HepG2 (cell line): Measurements from ENCODE around the gene LRRC42. TPM values are rescaled to one million over a fixed set of nuclear protein-coding genes. Genes with fewer than 3 reads are reported as not detected.

ENCODE experiments used
- ARID2 ChIP-seq: sonication (generic); formaldehyde crosslinking; IDR thresholded peaks from 2 replicates; pipeline ENCODE4 v1.8.1; 2022; ENCODE audit warnings: mild to moderate bottlenecking, missing genetic modification reagents, borderline replicate concordance
- ETV5 ChIP-seq: IDR thresholded peaks from 2 replicates; pipeline ENCODE4 v1.6.1; 2018; ENCODE audit warnings: missing biosample characterization, missing genetic modification reagents, inconsistent platforms, borderline replicate concordance
- FOXP1 ChIP-seq, 2 experiments: fragments of 450-650 bp in 1 of 2; IDR thresholded peaks; 2 replicates each; pipeline ENCODE4 v1.6.1; 2017 to 2018; ENCODE audit warnings: antibody characterized with exemption in 1 of 2
- LCORL ChIP-seq, 2 experiments: fragments of 450-650 bp in 1 of 2; sonication (generic) in 1 of 2; formaldehyde crosslinking in 1 of 2; IDR thresholded peaks; 2 replicates each; pipeline versions ENCODE4 v1.5.0 to v1.6.1; 2017 to 2020; ENCODE audit warnings: antibody characterized with exemption in 1 of 2, missing genetic modification reagents in 1 of 2
- NR1H2 ChIP-seq: sonication (generic); formaldehyde crosslinking; IDR thresholded peaks from 2 replicates; pipeline ENCODE4 v1.8.1; 2022; ENCODE audit warnings: low read depth, missing genetic modification reagents, borderline replicate concordance
- PHF5A ChIP-seq: IDR thresholded peaks from one replicate; pipeline ENCODE4 v1.6.1; 2018; ENCODE audit warnings: low read depth, missing genetic modification reagents; ENCODE audit not compliant: unreplicated experiment
- ZFP62 ChIP-seq: sonication (generic); formaldehyde crosslinking; IDR thresholded peaks from 2 replicates; pipeline ENCODE4 v1.4.0; 2020; ENCODE audit warnings: missing genetic modification reagents
- ZNF121 ChIP-seq: sonication (generic); formaldehyde crosslinking; IDR thresholded peaks from 2 replicates; pipeline ENCODE4 v1.5.0; 2020; ENCODE audit warnings: mild to moderate bottlenecking, missing genetic modification reagents
- ZNF143 ChIP-seq: sonication (generic); formaldehyde crosslinking; IDR thresholded peaks from 2 replicates; pipeline ENCODE4 v1.4.0; 2020; ENCODE audit warnings: missing genetic modification reagents
- ZNF225 ChIP-seq: sonication (generic); formaldehyde crosslinking; IDR thresholded peaks from 2 replicates; pipeline ENCODE4 v1.4.0; 2020; ENCODE audit warnings: mild to moderate bottlenecking, missing genetic modification reagents
- ZNF367 ChIP-seq: sonication (generic); formaldehyde crosslinking; IDR thresholded peaks from 2 replicates; pipeline ENCODE4 v1.4.0; 2020; ENCODE audit warnings: missing genetic modification reagents, borderline replicate concordance
- ZNF484 ChIP-seq: sonication (generic); formaldehyde crosslinking; IDR thresholded peaks from 2 replicates; pipeline ENCODE4 v1.5.1; 2020; ENCODE audit warnings: mild to moderate bottlenecking, low read depth, missing genetic modification reagents, borderline replicate concordance
- ZNF589 ChIP-seq: sonication (generic); formaldehyde crosslinking; conservative IDR thresholded peaks from 2 replicates; pipeline ENCODE4 v1.8.0; 2022; ENCODE audit warnings: mild to moderate bottlenecking, moderate library complexity, missing genetic modification reagents
- ZNF616 ChIP-seq: sonication (generic); formaldehyde crosslinking; IDR thresholded peaks from 2 replicates; pipeline ENCODE4 v1.5.0; 2020; ENCODE audit warnings: low read depth, mild to moderate bottlenecking, missing genetic modification reagents
- ZNF713 ChIP-seq: sonication (generic); formaldehyde crosslinking; IDR thresholded peaks from 2 replicates; pipeline ENCODE4 v1.4.0; 2020; ENCODE audit warnings: mild to moderate bottlenecking, missing genetic modification reagents
- ZNF792 ChIP-seq: IDR thresholded peaks from 2 replicates; pipeline ENCODE4 v1.6.1; 2016
- polyA plus RNA-seq, 8 experiments: library from polyadenylated mRNA; depleted of rRNA in 3 of 8; stranded (reverse) in 7 of 8; unstranded in 1 of 8; fragments of >200 nt; fragmentation: Illumina TruSeq in 4 of 8; extraction: Trizol in 4 of 8; gene quantifications; 2 replicates each; pipeline versions ENCODE4 v1.2.1 to v1.2.3, GENCODE V29; 2011 to 2016; ENCODE audit warnings: low read depth in 4 of 8, missing spikeins in 1 of 8, mixed read lengths in 1 of 8; ENCODE audit not compliant: insufficient read depth in 1 of 8
- total RNA-seq, 5 experiments: library from RNA; depleted of rRNA; stranded (reverse); fragments of >200 nt; fragmentation: Illumina TruSeq; extraction: Trizol; gene quantifications; 2 replicates each; pipeline ENCODE4 v1.2.3, GENCODE V29; 2016; ENCODE audit warnings: low read depth in 1 of 5
- TF ChIP-seq, protein P1 (sequence below): sonication (generic); formaldehyde crosslinking; IDR thresholded peaks from 2 replicates; pipeline ENCODE4 v1.4.0; 2020; ENCODE audit warnings: mild to moderate bottlenecking, missing genetic modification reagents
- TF ChIP-seq, protein P2 (sequence below): sonication (generic); formaldehyde crosslinking; IDR thresholded peaks from 2 replicates; pipeline ENCODE4 v1.5.0; 2020; ENCODE audit warnings: missing genetic modification reagents, mild to moderate bottlenecking, borderline replicate concordance
- TF ChIP-seq, protein P3 (sequence below): sonication (generic); formaldehyde crosslinking; IDR thresholded peaks from 2 replicates; pipeline ENCODE4 v1.5.0; 2020; ENCODE audit warnings: missing genetic modification reagents
- TF ChIP-seq, protein P4 (sequence below): IDR thresholded peaks from 2 replicates; pipeline ENCODE4 v1.6.1; 2012; ENCODE audit warnings: low read depth, low read length, improper control_type of control experiment
- TF ChIP-seq, protein P5 (sequence below): sonication (generic); formaldehyde crosslinking; IDR thresholded peaks from 2 replicates; pipeline ENCODE4 v1.8.0; 2022; ENCODE audit warnings: mild to moderate bottlenecking, missing genetic modification reagents

Gene LRRC42
- total and polyA plus RNA-seq, 2 of the 13 experiments (the other 11 are each of a cell fraction or from before 2014, with no cell fraction given), result 30.6 to 43.6 TPM

DNA sequence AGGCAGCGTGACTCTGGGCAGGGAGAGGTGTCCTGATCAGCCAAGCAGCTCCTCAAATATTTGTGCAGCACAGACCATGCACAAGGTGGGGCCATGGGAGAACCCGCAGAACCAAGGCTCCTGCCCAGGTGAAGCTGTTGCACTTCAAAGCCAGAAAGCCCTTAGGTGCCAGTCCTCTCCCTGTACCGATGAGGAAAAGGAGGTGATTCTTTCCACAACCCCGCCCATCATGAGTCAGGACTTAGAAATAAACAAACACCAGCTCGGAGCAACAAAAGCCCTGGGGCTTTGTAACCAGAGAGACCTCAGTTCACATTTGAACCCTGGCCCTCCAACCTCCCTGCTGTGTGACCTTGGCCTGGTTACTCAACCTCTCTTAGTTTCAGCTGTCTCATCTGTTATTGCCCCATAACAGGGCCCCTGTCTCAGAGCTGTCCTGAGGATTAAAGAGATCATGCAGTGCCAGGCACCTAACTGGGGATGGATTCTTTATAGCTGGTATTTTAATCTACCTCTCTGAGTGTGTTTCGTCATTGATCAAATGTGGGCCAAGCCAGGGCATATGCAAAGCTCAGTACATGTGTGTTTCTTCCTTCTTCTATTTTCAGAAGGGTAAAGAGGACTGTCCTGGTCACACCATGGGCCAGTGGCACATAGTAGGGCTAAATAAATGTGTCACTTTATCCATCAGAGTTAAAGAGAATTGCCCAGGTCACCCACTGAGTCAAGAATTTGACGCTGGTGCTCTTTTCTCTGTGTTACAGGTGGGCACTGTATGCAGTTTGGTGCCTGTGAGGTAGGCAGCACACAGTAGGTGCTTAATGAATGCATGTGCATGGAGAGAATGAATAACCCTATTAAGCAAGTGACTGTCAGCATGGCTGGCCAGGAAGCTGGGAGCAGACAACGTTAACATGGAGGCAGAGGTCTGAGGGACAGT, 70.5 kb downstream of the LRRC42 start (continued):
- TF ChIP-seq ZNF367 (CRISPR knock-in tag), result no peak
- no peak for TF ChIP-seq ZNF484 (CRISPR knock-in tag)
- TF ChIP-seq ETV5 (CRISPR knock-in tag), result 0 out of 2 replicates have a peak, but pooled peaks have one; percentile 41
- TF ChIP-seq, protein P1, sequence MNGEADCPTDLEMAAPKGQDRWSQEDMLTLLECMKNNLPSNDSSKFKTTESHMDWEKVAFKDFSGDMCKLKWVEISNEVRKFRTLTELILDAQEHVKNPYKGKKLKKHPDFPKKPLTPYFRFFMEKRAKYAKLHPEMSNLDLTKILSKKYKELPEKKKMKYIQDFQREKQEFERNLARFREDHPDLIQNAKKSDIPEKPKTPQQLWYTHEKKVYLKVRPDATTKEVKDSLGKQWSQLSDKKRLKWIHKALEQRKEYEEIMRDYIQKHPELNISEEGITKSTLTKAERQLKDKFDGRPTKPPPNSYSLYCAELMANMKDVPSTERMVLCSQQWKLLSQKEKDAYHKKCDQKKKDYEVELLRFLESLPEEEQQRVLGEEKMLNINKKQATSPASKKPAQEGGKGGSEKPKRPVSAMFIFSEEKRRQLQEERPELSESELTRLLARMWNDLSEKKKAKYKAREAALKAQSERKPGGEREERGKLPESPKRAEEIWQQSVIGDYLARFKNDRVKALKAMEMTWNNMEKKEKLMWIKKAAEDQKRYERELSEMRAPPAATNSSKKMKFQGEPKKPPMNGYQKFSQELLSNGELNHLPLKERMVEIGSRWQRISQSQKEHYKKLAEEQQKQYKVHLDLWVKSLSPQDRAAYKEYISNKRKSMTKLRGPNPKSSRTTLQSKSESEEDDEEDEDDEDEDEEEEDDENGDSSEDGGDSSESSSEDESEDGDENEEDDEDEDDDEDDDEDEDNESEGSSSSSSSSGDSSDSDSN (CRISPR knock-in tag), result peak; percentile 2; the same call in 1 of the 2 replicates
- no peak for TF ChIP-seq ZNF616 (CRISPR knock-in tag)
- TF ChIP-seq ARID2 (CRISPR knock-in tag), result no peak
- TF ChIP-seq, protein P2, sequence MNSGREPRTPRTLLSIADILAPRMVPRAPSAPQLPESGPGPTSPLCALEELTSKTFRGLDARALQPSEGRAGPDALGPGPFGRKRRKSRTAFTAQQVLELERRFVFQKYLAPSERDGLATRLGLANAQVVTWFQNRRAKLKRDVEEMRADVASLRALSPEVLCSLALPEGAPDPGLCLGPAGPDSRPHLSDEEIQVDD (CRISPR knock-in tag), result no peak
- peak; percentile 74 for TF ChIP-seq FOXP1 (IDR thresholded peaks at IDR 0.05)
- peak; percentile 85 for TF ChIP-seq FOXP1 (CRISPR knock-in tag; IDR thresholded peaks at IDR 0.05)
- TF ChIP-seq ZNF121, result no peak
- TF ChIP-seq LCORL (IDR thresholded peaks at IDR 0.05), result no peak
- TF ChIP-seq LCORL (CRISPR knock-in tag; IDR thresholded peaks at IDR 0.05), result no peak
- no peak for TF ChIP-seq ZFP62 (CRISPR knock-in tag)
- TF ChIP-seq, protein P3, sequence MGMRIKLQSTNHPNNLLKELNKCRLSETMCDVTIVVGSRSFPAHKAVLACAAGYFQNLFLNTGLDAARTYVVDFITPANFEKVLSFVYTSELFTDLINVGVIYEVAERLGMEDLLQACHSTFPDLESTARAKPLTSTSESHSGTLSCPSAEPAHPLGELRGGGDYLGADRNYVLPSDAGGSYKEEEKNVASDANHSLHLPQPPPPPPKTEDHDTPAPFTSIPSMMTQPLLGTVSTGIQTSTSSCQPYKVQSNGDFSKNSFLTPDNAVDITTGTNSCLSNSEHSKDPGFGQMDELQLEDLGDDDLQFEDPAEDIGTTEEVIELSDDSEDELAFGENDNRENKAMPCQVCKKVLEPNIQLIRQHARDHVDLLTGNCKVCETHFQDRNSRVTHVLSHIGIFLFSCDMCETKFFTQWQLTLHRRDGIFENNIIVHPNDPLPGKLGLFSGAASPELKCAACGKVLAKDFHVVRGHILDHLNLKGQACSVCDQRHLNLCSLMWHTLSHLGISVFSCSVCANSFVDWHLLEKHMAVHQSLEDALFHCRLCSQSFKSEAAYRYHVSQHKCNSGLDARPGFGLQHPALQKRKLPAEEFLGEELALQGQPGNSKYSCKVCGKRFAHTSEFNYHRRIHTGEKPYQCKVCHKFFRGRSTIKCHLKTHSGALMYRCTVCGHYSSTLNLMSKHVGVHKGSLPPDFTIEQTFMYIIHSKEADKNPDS (CRISPR knock-in tag), result no peak
- TF ChIP-seq, protein P4, sequence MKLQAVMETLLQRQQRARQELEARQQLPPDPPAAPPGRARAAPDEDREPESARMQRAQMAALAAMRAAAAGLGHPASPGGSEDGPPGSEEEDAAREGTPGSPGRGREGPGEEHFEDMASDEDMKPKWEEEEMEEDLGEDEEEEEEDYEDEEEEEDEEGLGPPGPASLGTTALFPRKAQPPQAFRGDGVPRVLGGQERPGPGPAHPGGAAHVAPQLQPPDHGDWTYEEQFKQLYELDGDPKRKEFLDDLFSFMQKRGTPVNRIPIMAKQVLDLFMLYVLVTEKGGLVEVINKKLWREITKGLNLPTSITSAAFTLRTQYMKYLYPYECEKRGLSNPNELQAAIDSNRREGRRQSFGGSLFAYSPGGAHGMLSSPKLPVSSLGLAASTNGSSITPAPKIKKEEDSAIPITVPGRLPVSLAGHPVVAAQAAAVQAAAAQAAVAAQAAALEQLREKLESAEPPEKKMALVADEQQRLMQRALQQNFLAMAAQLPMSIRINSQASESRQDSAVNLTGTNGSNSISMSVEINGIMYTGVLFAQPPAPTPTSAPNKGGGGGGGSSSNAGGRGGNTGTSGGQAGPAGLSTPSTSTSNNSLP, result peak; percentile 66
- TF ChIP-seq, protein P5, sequence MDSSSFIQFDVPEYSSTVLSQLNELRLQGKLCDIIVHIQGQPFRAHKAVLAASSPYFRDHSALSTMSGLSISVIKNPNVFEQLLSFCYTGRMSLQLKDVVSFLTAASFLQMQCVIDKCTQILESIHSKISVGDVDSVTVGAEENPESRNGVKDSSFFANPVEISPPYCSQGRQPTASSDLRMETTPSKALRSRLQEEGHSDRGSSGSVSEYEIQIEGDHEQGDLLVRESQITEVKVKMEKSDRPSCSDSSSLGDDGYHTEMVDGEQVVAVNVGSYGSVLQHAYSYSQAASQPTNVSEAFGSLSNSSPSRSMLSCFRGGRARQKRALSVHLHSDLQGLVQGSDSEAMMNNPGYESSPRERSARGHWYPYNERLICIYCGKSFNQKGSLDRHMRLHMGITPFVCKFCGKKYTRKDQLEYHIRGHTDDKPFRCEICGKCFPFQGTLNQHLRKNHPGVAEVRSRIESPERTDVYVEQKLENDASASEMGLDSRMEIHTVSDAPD (CRISPR knock-in tag), result no peak
- TF ChIP-seq PHF5A, result no peak
- TF ChIP-seq ZNF143 (CRISPR knock-in tag), result no peak
- TF ChIP-seq NR1H2 (CRISPR knock-in tag), result no peak
- no peak for TF ChIP-seq ZNF713
- TF ChIP-seq ZNF792 (CRISPR knock-in tag), result no peak
- TF ChIP-seq ZNF225 (CRISPR knock-in tag), result 0 out of 2 replicates have a peak, but pooled peaks have one; percentile 9
- no peak for TF ChIP-seq ZNF589 (CRISPR knock-in tag)
